ENCODE data around the gene NRL. TPM values are rescaled to one million over a fixed set of nuclear protein-coding genes. Genes with fewer than 3 reads are reported as not detected.

Gene NRL
- 1 to 10 TPM; 1.8 to 2.2 TPM for total RNA-seq

- no peaks in the 10 kb centered on the region for H3K27me3 Mint-ChIP-seq
- peak within 1 kb of the TSS; percentile 94 to 100 for H3K27ac Mint-ChIP-seq
- H3K36me3 Mint-ChIP-seq, result peaks cover 12% of the 10 kb centered on the region
- DNase-seq (ENCODE audit: low spot score) (peak; percentile 100), ATAC-seq (peak; percentile 94)
- peaks cover 19 to 24% of the 10 kb centered on the region in 2 donors for H3K4me1 Mint-ChIP-seq (ENCODE audit: low read depth in 2 of 2)
- no peaks in the 10 kb centered on the region for H3K9me3 Mint-ChIP-seq
- peak within 1 kb of the TSS; percentile 98 for H3K4me3 Mint-ChIP-seq
Measured at GRCh38 chr14:24114532-24115421, at the start of gene NRL, which contains the start of gene DCAF11. TSS of gene NRL (minus strand) at chr14:24114949. CDS start at chr14:24082848, 32,101 bp downstream. TSS of gene DCAF11 (plus strand) at chr14:24114777. CDS start at chr14:24115595, 818 bp downstream.

GRCh38 chr14:24162093-24162492 lies 47.3 kb upstream of the NRL start:
- Mint-ChIP-seq H3K4me1 (ENCODE audit: low read depth in 2 of 2) (peaks cover 26 to 38% of the 10 kb centered on the region in 2 donors), H3K4me3 (peak overlapping the region; percentile 96), H3K27ac (peak overlapping the region; percentile 95 to 97), H3K36me3 (peaks cover 9% of the 10 kb centered on the region), H3K9me3 (no peaks in the 10 kb centered on the region), H3K27me3 (no peaks in the 10 kb centered on the region)
- no peak for DNase-seq (ENCODE audit: low spot score)
- no peak for ATAC-seq

GRCh38 chr14:24160850-24161804 lies 46.4 kb upstream of the NRL start, which contains the start of gene IRF9:
TSS of gene IRF9 (plus strand) at chr14:24161265. CDS start at chr14:24162145, 880 bp downstream.
- Mint-ChIP-seq H3K9me3 (no peaks in the 10 kb centered on the region), H3K4me3 (peak within 1 kb of the TSS; percentile 96), H3K27ac (peak within 1 kb of the TSS; percentile 95 to 97), H3K27me3 (no peaks in the 10 kb centered on the region), H3K4me1 (ENCODE audit: low read depth in 2 of 2) (peaks cover 26 to 41% of the 10 kb centered on the region in 2 donors), H3K36me3 (peaks cover 15% of the 10 kb centered on the region)
- ATAC-seq (peak; percentile 91 to 93), DNase-seq (ENCODE audit: low spot score) (peak; percentile 96)

- DNase-seq (ENCODE audit: low spot score), result no peak
- peak in 1 of 2 donors; percentile 1 for ATAC-seq
- no peak overlapping the region for H3K4me3 Mint-ChIP-seq
- H3K9me3 Mint-ChIP-seq, result no peaks in the 10 kb centered on the region
- H3K27me3 Mint-ChIP-seq, result no peaks in the 10 kb centered on the region
- H3K36me3 Mint-ChIP-seq, result peaks cover 21% of the 10 kb centered on the region
- H3K4me1 Mint-ChIP-seq (ENCODE audit: low read depth in 2 of 2), result peaks cover 26 to 42% of the 10 kb centered on the region in 2 donors
- H3K27ac Mint-ChIP-seq, result peak overlapping the region; percentile 95 to 97
Measured at GRCh38 chr14:24160499-24160849, 45.7 kb upstream of the NRL start.

- Mint-ChIP-seq H3K36me3 (peaks cover 23% of the 10 kb centered on the region), H3K4me3 (no peak overlapping the region), H3K27me3 (no peaks in the 10 kb centered on the region), H3K27ac (peak overlapping the region; percentile 95 to 97), H3K9me3 (no peaks in the 10 kb centered on the region), H3K4me1 (ENCODE audit: low read depth in 2 of 2) (peaks cover 26 to 41% of the 10 kb centered on the region in 2 donors)
- no peak for ATAC-seq
- no peak for DNase-seq (ENCODE audit: low spot score)
Measured at GRCh38 chr14:24159777-24160498, 45.2 kb upstream of the NRL start.

GRCh38 chr14:24157331-24157730 lies 42.6 kb upstream of the NRL start:
- Mint-ChIP-seq H3K27ac (peak overlapping the region in 1 of 2 donors; percentile 62), H3K9me3 (no peaks in the 10 kb centered on the region), H3K4me1 (ENCODE audit: low read depth in 2 of 2) (peaks cover 17 to 24% of the 10 kb centered on the region in 2 donors)

GRCh38 chr14:24156840-24157239 lies 42.1 kb upstream of the NRL start:
- H3K36me3 Mint-ChIP-seq, result peaks cover 14% of the 10 kb centered on the region
- no peaks in the 10 kb centered on the region for H3K9me3 Mint-ChIP-seq
- ATAC-seq (no peak), DNase-seq (ENCODE audit: low spot score) (no peak)
- peak overlapping the region in 1 of 2 donors; percentile 62 for H3K27ac Mint-ChIP-seq
- H3K27me3 Mint-ChIP-seq, result no peaks in the 10 kb centered on the region
- peaks cover 13 to 19% of the 10 kb centered on the region in 2 donors for H3K4me1 Mint-ChIP-seq (ENCODE audit: low read depth in 2 of 2)
- no peak overlapping the region for H3K4me3 Mint-ChIP-seq

More at GRCh38 chr14:24157331-24157730, 42.6 kb upstream of the NRL start:
- Mint-ChIP-seq H3K36me3 (peaks cover 14% of the 10 kb centered on the region), H3K27me3 (no peaks in the 10 kb centered on the region), H3K4me3 (no peak overlapping the region)
- no peak for DNase-seq (ENCODE audit: low spot score)
- no peak for ATAC-seq

GRCh38 chr14:24155100-24155499 lies 40.4 kb upstream of the NRL start:
- Mint-ChIP-seq H3K9me3 (no peaks in the 10 kb centered on the region), H3K27me3 (no peaks in the 10 kb centered on the region), H3K4me1 (ENCODE audit: low read depth in 2 of 2) (peaks cover 5 to 14% of the 10 kb centered on the region in 2 donors), H3K36me3 (peaks cover 14% of the 10 kb centered on the region), H3K27ac (peak overlapping the region in 1 of 2 donors; percentile 72), H3K4me3 (no peak overlapping the region)
- no peak for ATAC-seq
- no peak for DNase-seq (ENCODE audit: low spot score)

- peaks cover 13% of the 10 kb centered on the region for H3K36me3 Mint-ChIP-seq
- no peak overlapping the region for H3K27ac Mint-ChIP-seq
- ATAC-seq (no peak), DNase-seq (ENCODE audit: low spot score) (no peak)
- H3K27me3 Mint-ChIP-seq, result no peaks in the 10 kb centered on the region
- peaks cover 23 to 28% of the 10 kb centered on the region in 2 donors for H3K4me1 Mint-ChIP-seq (ENCODE audit: low read depth in 2 of 2)
- no peaks in the 10 kb centered on the region for H3K9me3 Mint-ChIP-seq
- H3K4me3 Mint-ChIP-seq, result no peak overlapping the region
Measured at GRCh38 chr14:24151404-24152080, 36.8 kb upstream of the NRL start.

GRCh38 chr14:24150993-24151392 lies 36.2 kb upstream of the NRL start:
- H3K4me3 Mint-ChIP-seq, result no peak overlapping the region
- DNase-seq (ENCODE audit: low spot score) (no peak), ATAC-seq (no peak)
- no peaks in the 10 kb centered on the region for H3K27me3 Mint-ChIP-seq
- no peak overlapping the region for H3K27ac Mint-ChIP-seq
- peaks cover 27 to 28% of the 10 kb centered on the region in 2 donors for H3K4me1 Mint-ChIP-seq (ENCODE audit: low read depth in 2 of 2)
- H3K9me3 Mint-ChIP-seq, result no peaks in the 10 kb centered on the region
- H3K36me3 Mint-ChIP-seq, result peaks cover 13% of the 10 kb centered on the region

- peaks cover 13% of the 10 kb centered on the region for H3K36me3 Mint-ChIP-seq
- no peak overlapping the region for H3K4me3 Mint-ChIP-seq
- no peak for ATAC-seq
- DNase-seq (ENCODE audit: low spot score), result no peak
- H3K27ac Mint-ChIP-seq, result no peak overlapping the region
- H3K9me3 Mint-ChIP-seq, result no peaks in the 10 kb centered on the region
- no peaks in the 10 kb centered on the region for H3K27me3 Mint-ChIP-seq
- peaks cover 28 to 32% of the 10 kb centered on the region in 2 donors for H3K4me1 Mint-ChIP-seq (ENCODE audit: low read depth in 2 of 2)
Measured at GRCh38 chr14:24150567-24150966, 35.8 kb upstream of the NRL start.

- H3K27me3 Mint-ChIP-seq, result no peaks in the 10 kb centered on the region
- H3K36me3 Mint-ChIP-seq, result peaks cover 12% of the 10 kb centered on the region
- no peak overlapping the region for H3K4me3 Mint-ChIP-seq
- no peak overlapping the region for H3K27ac Mint-ChIP-seq
- ATAC-seq (no peak), DNase-seq (ENCODE audit: low spot score) (no peak)
- H3K4me1 Mint-ChIP-seq (ENCODE audit: low read depth in 2 of 2), result peaks cover 31 to 37% of the 10 kb centered on the region in 2 donors
- H3K9me3 Mint-ChIP-seq, result no peaks in the 10 kb centered on the region
Measured at GRCh38 chr14:24150061-24150460, 35.3 kb upstream of the NRL start.

All from natural killer cell treated with Interleukin-12 subunit alpha and Interleukin-12 subunit beta and Interleukin-15 and Interleukin-18, amount 100 ng/mL, for 72 hours (primary cell).